PC-3 (cell line): Measurements from ENCODE around the gene GSG1L. TPM values are rescaled to one million over a fixed set of nuclear protein-coding genes. Genes with fewer than 3 reads are reported as not detected.

Experiments
- ATAC-seq: fragments of 200-7000 bp; cut with Tn5 transposase; 2 replicates; pipeline ENCODE4 v1.9.1; 2020; ENCODE audit warnings: mild to moderate bottlenecking, moderate library complexity
- BruUV-seq: library from RNA; stranded (reverse); fragments of 400-500 nt; replicated peaks from 2 replicates; lab custom pipeline; 2021; lab: Mats Ljungman, UMichigan
- CTCF ChIA-PET: fragments of 300-600 bp; sonication (Branson Sonifier 250); formaldehyde crosslinking; loops from one replicate; lab custom pipeline; 2022; ENCODE audit warnings: antibody characterized with exemption; lab: Charles Lee
- POLR2A ChIA-PET: fragments of 300-600 bp; sonication (Branson Sonifier 250); formaldehyde crosslinking; loops from one replicate; lab custom pipeline; 2022; ENCODE audit warnings: antibody characterized with exemption; ENCODE audit not compliant: unreplicated experiment; lab: Charles Lee
- DNase-seq: peaks from one replicate; pipeline ENCODE4 v3.0.0-alpha.2; 2015
- H2AFZ ChIP-seq: fragments of 300-600 bp; sonication (generic); 2 replicates; pipeline ENCODE4 v1.6.0; 2016; ENCODE audit warnings: antibody characterized with exemption, low read length
- H3F3A ChIP-seq: fragments of 300-600 bp; sonication (generic); one replicate; pipeline ENCODE4 v1.6.0; 2017; ENCODE audit warnings: antibody characterized with exemption, low read length, control low read depth, mild to moderate bottlenecking; ENCODE audit not compliant: unreplicated experiment
- H3K27ac ChIP-seq: fragments of 300-600 bp; sonication (generic); 2 replicates; pipeline ENCODE4 v1.5.1; 2016; ENCODE audit warnings: mild to moderate bottlenecking, low read length
- H3K27me3 ChIP-seq: fragments of 300-600 bp; sonication (generic); 2 replicates; pipeline ENCODE4 v1.6.1; 2016; ENCODE audit warnings: low read length, mixed read lengths
- H3K36me3 ChIP-seq: fragments of 300-600 bp; sonication (generic); 2 replicates; pipeline ENCODE4 v1.6.1; 2016; ENCODE audit warnings: low read depth, mixed run types, low read length, mixed read lengths
- H3K4me1 ChIP-seq: fragments of 300-600 bp; sonication (generic); 2 replicates; pipeline ENCODE4 v1.5.1; 2016; ENCODE audit warnings: low read length; ENCODE audit not compliant: insufficient read depth
- H3K4me2 ChIP-seq: fragments of 300-600 bp; sonication (generic); 2 replicates; pipeline ENCODE4 v1.6.0; 2016; ENCODE audit warnings: low read length
- H3K4me3 ChIP-seq: fragments of 300-600 bp; sonication (generic); 2 replicates; pipeline ENCODE4 v1.5.1; 2016; ENCODE audit warnings: mild to moderate bottlenecking, low read length, mixed read lengths
- H3K79me2 ChIP-seq: fragments of 300-600 bp; sonication (generic); 2 replicates; pipeline ENCODE4 v1.6.1; 2017; ENCODE audit warnings: low read length, mixed read lengths
- H3K9ac ChIP-seq: fragments of 300-600 bp; sonication (generic); 2 replicates; pipeline ENCODE4 v1.6.0; 2016; ENCODE audit warnings: mild to moderate bottlenecking, low read length
- H3K9me2 ChIP-seq: fragments of 300-600 bp; sonication (generic); replicated peaks from 2 replicates; pipeline ENCODE4 v1.6.1; 2016; ENCODE audit warnings: mixed run types, low read length, mixed read lengths
- H3K9me3 ChIP-seq: fragments of 300-600 bp; sonication (generic); 2 replicates; pipeline ENCODE4 v1.6.1; 2016; ENCODE audit warnings: low read length, mixed read lengths
- H4K20me1 ChIP-seq: fragments of 300-600 bp; sonication (generic); 2 replicates; pipeline ENCODE4 v1.6.1; 2016; ENCODE audit warnings: low read length, mixed read lengths
- CTCF ChIP-seq: fragments of 300-600 bp; sonication (generic); conservative IDR thresholded peaks from 2 replicates; pipeline ENCODE4 v1.5.1; 2017; ENCODE audit warnings: antibody characterized with exemption, low read depth, mild to moderate bottlenecking, low read length
- EZH2 ChIP-seq: fragments of 300-600 bp; sonication (generic); IDR thresholded peaks from one replicate; pipeline ENCODE4 v1.6.1; 2017; ENCODE audit warnings: antibody characterized with exemption, mild to moderate bottlenecking, low read length; ENCODE audit not compliant: unreplicated experiment
- EZH2phosphoT487 ChIP-seq: fragments of 300-600 bp; sonication (generic); IDR thresholded peaks from 2 replicates; pipeline ENCODE4 v1.6.1; 2018; ENCODE audit warnings: mild to moderate bottlenecking, antibody characterized with exemption, low read length, borderline replicate concordance
- intact Hi-C: fragments of 100-400 bp; cut with micrococcal nuclease; formaldehyde crosslinking; loops from 2 replicates; pipeline ENCODE4 v1.9.0; 2023
- total RNA-seq: library from RNA; depleted of rRNA; stranded (reverse); fragments of >200 nt; gene quantifications from 2 replicates; pipeline ENCODE4 v1.2.3, GENCODE V29; 2014

GSG1L gene
- total RNA-seq, 1 experiment from 2014 or later = not detected

GRCh38 chr16:27950206-27950887 lies 113.2 kb downstream of the GSG1L start:
- no peak overlapping the region for H3K9ac ChIP-seq
- H3K4me3 ChIP-seq = no peak overlapping the region
- no peaks in the 10 kb centered on the region for H3K9me3 ChIP-seq
- H4K20me1 ChIP-seq = no peaks in the 10 kb centered on the region
- no peaks in the 10 kb centered on the region for H3K9me2 ChIP-seq
- no peaks in the 10 kb centered on the region for H3K79me2 ChIP-seq
- ChIA-PET CTCF (interaction anchor here (0.5 kb wide), 1 partner anchor 23 kb away, joined by 19 read pairs; no protein-coding TSS in a partner anchor), POLR2A (no interaction called here)
- no TSS peak for BruUV-seq
- no peaks in the 10 kb centered on the region for H3K36me3 ChIP-seq
- H3K27ac ChIP-seq = no peak overlapping the region
- intact Hi-C loops = no loop called here
- ATAC-seq (no peak), DNase-seq (no peak)
- H3K4me2 ChIP-seq = no peak overlapping the region
- H2AFZ ChIP-seq = no peak overlapping the region
- H3F3A ChIP-seq = no peaks in the 10 kb centered on the region
- H3K4me1 ChIP-seq = no peaks in the 10 kb centered on the region
- H3K27me3 ChIP-seq = peaks cover 35% of the 10 kb centered on the region
- TF ChIP-seq CTCF (no peak), EZH2 (no peak), EZH2phosphoT487 (no peak)

GRCh38 chr16:27947696-27948095 lies 115.8 kb downstream of the GSG1L start:
- H3K9me3 ChIP-seq = no peaks in the 10 kb centered on the region
- H3K79me2 ChIP-seq = no peaks in the 10 kb centered on the region
- intact Hi-C loops = no loop called here
- no peak overlapping the region for H3K9ac ChIP-seq
- POLR2A ChIA-PET = no interaction called here
- no peak for ATAC-seq
- no peak for DNase-seq
- no peaks in the 10 kb centered on the region for H3K4me1 ChIP-seq
- no TSS peak for BruUV-seq
- no peaks in the 10 kb centered on the region for H3K36me3 ChIP-seq
- CTCF ChIA-PET = no interaction called here
- no peaks in the 10 kb centered on the region for H3F3A ChIP-seq
- no peak overlapping the region for H2AFZ ChIP-seq
- peaks cover 33% of the 10 kb centered on the region for H3K27me3 ChIP-seq
- H4K20me1 ChIP-seq = no peaks in the 10 kb centered on the region
- H3K4me2 ChIP-seq = no peak overlapping the region
- no peak overlapping the region for H3K4me3 ChIP-seq
- no peak overlapping the region for H3K27ac ChIP-seq
- no peaks in the 10 kb centered on the region for H3K9me2 ChIP-seq
- TF ChIP-seq EZH2phosphoT487 (no peak), EZH2 (no peak), CTCF (no peak)

GRCh38 chr16:27945233-27945973 lies 118.1 kb downstream of the GSG1L start:
- intact Hi-C loops = no loop called here
- CTCF ChIA-PET = no interaction called here
- Histone ChIP-seq H3K4me3 (no peak overlapping the region), H3K9me3 (no peaks in the 10 kb centered on the region), H2AFZ (no peak overlapping the region), H3K9ac (no peak overlapping the region), H3K27ac (no peak overlapping the region), H3F3A (no peaks in the 10 kb centered on the region), H3K9me2 (no peaks in the 10 kb centered on the region), H3K27me3 (peaks cover 11% of the 10 kb centered on the region; the same call in 1 of the 2 replicates), H4K20me1 (no peaks in the 10 kb centered on the region), H3K4me1 (no peaks in the 10 kb centered on the region), H3K4me2 (no peak overlapping the region), H3K79me2 (no peaks in the 10 kb centered on the region), H3K36me3 (no peaks in the 10 kb centered on the region)
- TF ChIP-seq CTCF (no peak), EZH2 (no peak), EZH2phosphoT487 (no peak)
- no TSS peak for BruUV-seq
- ATAC-seq = no peak
- POLR2A ChIA-PET = no interaction called here
- DNase-seq = no peak
